Pancreas (tissue), 10 donors: ENCODE data around the gene LPO. TPM values are rescaled to one million over a fixed set of nuclear protein-coding genes. Genes with fewer than 3 reads are reported as not detected.

Experiments
- ATAC-seq, 4 donors: fragments of 200-7000 bp; cut with Tn5 transposase; one replicate each; pipeline versions ENCODE4 v1.8.0 to v1.9.1; 2020; ENCODE audit warnings: mild to moderate bottlenecking in 4 of 4, moderate library complexity in 4 of 4
- DNase-seq, 6 donors: peaks; one replicate each; pipeline ENCODE4 v3.0.0-alpha.2; 2020
- FAIRE-seq: peaks from 2 replicates; lab custom pipeline; 2012; peaks lifted over from hg19 to GRCh38; lab: Jason Lieb, UNC
- H3K27ac ChIP-seq, 4 donors: fragments of 200-600 bp; sonication (generic); 1 replicate in 3 of 4; 2 replicates in 1 of 4; pipeline versions ENCODE4 v1.5.0 to v1.8.0; 2020
- H3K27me3 ChIP-seq, 4 donors: fragments of 200-600 bp; one replicate each; pipeline ENCODE4 v1.8.0; 2021
- H3K36me3 ChIP-seq, 3 donors: fragments of 200-600 bp; sonication (generic) in 1 of 3; one replicate each; pipeline versions ENCODE4 v1.5.0 to v1.8.0; 2020 to 2021
- H3K4me1 ChIP-seq, 3 donors: fragments of 200-600 bp; one replicate each; pipeline ENCODE4 v1.8.0; 2021
- H3K4me3 ChIP-seq, 4 donors: fragments of 200-600 bp; sonication (generic) in 2 of 4; one replicate each; pipeline versions ENCODE4 v1.5.0 to v1.8.0; 2020 to 2021
- H3K9me3 ChIP-seq, 4 donors: fragments of 200-600 bp; one replicate each; pipeline ENCODE4 v1.8.0; 2021
- WGBS, 2 donors: extraction: QIAGEN DNeasy Blood & Tissue Kit; methylation state at CpG; one replicate each; pipeline ENCODE4 v1.1.7; 2013; 5-methylcytosine and 5-hydroxymethylcytosine counted together
- intact Hi-C, 3 donors: fragments of 100-400 bp; cut with DNase I; formaldehyde crosslinking; loops; one replicate each; pipeline versions ENCODE4 v1.11.1 to v1.14.2; 2022
- polyA plus RNA-seq, 2 donors: library from polyadenylated mRNA; stranded (reverse); fragments of 200-250 nt; gene quantifications; one replicate each; pipeline ENCODE4 v1.2.3, GENCODE V29; 2013
- total RNA-seq, 6 donors: library from RNA; stranded (reverse); fragmentation: NEBNext Ultra II Directional in 4 of 6; extraction: Animal tissue kit (Norgen Biotek cat#: 25700) in 4 of 6; gene quantifications; one replicate each; pipeline versions ENCODE4 v1.2.1 to v1.2.4, GENCODE V29; 2021 to 2023
- TF ChIP-seq, protein P1 (sequence below), 4 donors: fragments of 200-600 bp; sonication (generic) in 3 of 4; IDR thresholded peaks; one replicate each; pipeline versions ENCODE4 v1.5.0 to v1.8.0; 2021; ENCODE audit warnings: antibody characterized with exemption in 4 of 4
- donor health status: healthy with polysubstance abuse.
- donor health status: DM: no; HTN: no; CAD: no; lungs with moderate emphysema.
- donor health status: DM: no; HTN: no; CAD: no.
- donor health status: control.
- donor health status: control.
- donor health status: Bipolar disorder and iron deficiency.
- donor health status: DM: yes; HTN: yes; CAD: no.
- donor health status: DM: no; HTN: no; CAD: no.
- donor health status: DM: no; HTN: no; CAD: no.
- donor health status: DM: yes; HTN: yes; CAD: no.

Gene LPO
- total and polyA plus RNA-seq, 8 donors = 0.08 to 0.23 TPM; not detected in 6

DNA sequence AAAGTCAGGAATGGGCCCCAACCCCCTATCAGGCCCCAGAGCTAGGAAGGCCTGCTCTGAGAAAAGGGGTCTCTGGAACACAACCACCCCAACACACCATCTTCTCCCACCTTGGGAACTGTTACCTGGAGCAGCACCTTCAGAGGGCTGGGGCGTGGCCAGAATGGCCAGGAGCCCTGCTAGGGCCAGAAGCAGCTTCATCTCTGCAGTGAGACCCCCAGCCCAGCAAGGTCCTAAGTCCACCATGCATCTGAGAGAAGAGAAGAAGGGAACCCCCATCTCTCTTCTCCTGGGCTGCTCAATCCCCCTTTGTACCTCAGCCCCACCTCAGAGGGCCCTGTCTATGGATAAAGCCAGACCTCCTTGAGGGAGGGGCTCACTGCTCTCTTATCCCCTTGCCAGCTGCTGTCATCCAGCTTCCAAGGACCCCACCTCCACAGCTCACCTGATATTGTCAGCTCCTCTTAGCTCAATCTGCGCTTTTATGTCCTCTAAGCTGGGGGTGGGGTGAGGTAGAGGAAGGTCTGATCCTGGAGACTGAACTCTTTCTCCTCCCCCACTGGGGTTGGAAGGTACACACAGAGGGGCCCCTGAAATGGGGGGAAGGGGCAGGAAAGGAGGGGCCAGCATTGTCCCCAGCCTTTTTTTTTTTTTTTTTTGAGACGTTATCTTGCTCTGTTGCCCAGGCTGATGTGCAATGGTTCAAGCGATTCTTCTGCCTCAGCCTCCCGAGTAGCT, 42.3 kb downstream of the LPO start, which contains the start of gene MPO:
MPO (minus strand) TSS at position 456 of the 738 bp plus-strand sequence; CDS start at position 279, 177 bp downstream.
- Histone ChIP-seq H3K4me1 (peaks cover 0 to 3% (median 0%) of the 10 kb centered on the region in 3 donors), H3K36me3 (no peaks in the 10 kb centered on the region), H3K27ac (no peak within 1 kb of the TSS), H3K9me3 (no peaks in the 10 kb centered on the region), H3K4me3 (no peak within 1 kb of the TSS), H3K27me3 (peaks cover 0 to 4% (median 0%) of the 10 kb centered on the region in 4 donors)
- no peak for ATAC-seq
- TF ChIP-seq, protein P1, sequence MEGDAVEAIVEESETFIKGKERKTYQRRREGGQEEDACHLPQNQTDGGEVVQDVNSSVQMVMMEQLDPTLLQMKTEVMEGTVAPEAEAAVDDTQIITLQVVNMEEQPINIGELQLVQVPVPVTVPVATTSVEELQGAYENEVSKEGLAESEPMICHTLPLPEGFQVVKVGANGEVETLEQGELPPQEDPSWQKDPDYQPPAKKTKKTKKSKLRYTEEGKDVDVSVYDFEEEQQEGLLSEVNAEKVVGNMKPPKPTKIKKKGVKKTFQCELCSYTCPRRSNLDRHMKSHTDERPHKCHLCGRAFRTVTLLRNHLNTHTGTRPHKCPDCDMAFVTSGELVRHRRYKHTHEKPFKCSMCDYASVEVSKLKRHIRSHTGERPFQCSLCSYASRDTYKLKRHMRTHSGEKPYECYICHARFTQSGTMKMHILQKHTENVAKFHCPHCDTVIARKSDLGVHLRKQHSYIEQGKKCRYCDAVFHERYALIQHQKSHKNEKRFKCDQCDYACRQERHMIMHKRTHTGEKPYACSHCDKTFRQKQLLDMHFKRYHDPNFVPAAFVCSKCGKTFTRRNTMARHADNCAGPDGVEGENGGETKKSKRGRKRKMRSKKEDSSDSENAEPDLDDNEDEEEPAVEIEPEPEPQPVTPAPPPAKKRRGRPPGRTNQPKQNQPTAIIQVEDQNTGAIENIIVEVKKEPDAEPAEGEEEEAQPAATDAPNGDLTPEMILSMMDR (IDR thresholded peaks at IDR 0.05) = no peak
- DNase-seq = peak in 1 of 6 donors; percentile 30
- no peak for FAIRE-seq
- intact Hi-C loops = no loop called here
- 80 to 96% methylated on average over 4 to 5 of the region's 5 CpGs for WGBS, 2 donors

DNA sequence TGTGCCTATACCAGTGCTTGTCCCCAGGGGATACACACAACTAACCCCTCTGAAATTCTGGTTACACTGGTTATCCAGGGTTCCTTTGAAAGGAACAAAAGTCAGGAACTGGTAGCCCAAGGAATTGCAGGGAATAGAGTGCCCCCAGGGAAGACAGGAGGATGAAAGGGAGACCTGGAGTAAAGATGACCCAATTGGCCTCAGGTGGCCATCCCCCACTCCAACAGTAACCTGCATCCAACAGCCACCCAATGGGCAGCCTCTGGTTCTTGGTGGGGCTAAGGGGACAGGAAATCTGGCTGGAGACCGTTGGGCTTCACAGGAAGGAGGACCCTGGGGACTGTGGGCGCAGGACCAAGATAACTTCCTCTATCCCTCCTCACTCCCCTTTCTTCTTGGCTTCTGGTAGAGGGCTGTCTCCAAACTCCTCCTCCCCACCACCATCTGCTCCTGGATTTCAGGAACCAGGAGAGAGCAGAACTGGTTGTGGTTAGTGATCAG, 43.2 kb downstream of the LPO start:
- Histone ChIP-seq H3K4me3 (no peak overlapping the region), H3K36me3 (no peaks in the 10 kb centered on the region), H3K27me3 (peaks cover 0 to 4% (median 0%) of the 10 kb centered on the region in 4 donors), H3K4me1 (peaks cover 0 to 3% (median 0%) of the 10 kb centered on the region in 3 donors), H3K27ac (no peak overlapping the region), H3K9me3 (no peaks in the 10 kb centered on the region)
- TF ChIP-seq, protein P1 (IDR thresholded peaks at IDR 0.05) = no peak
- DNase-seq (no peak), FAIRE-seq (no peak), ATAC-seq (no peak)
- intact Hi-C loops = no loop called here
- WGBS, 2 donors = 32 to 43% methylated on average over 2 of the region's 2 CpGs

DNA sequence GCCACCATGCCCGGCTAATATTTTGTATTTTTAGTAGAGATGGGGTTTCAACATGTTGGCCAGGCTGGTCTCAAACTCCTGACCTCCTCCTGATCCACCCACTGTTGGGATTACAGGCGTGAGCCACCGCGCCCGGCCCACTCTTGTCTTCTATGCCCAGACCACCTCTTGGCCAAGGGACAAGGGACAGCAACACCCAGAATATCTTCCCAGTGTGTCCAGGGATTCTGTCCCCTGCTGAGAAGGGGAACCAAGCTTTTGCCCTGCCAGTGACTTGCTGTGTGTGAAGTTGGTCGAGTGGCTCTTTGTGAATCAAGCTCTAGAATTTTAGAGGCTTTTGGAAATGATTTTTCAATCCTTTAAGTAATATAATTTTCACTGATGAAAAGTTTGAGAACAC, 44.1 kb downstream of the LPO start:
- Histone ChIP-seq H3K9me3 (no peaks in the 10 kb centered on the region), H3K4me3 (no peak overlapping the region), H3K36me3 (no peaks in the 10 kb centered on the region), H3K27ac (no peak overlapping the region), H3K4me1 (peaks cover 0 to 3% (median 0%) of the 10 kb centered on the region in 3 donors), H3K27me3 (peaks cover 0 to 6% (median 2%) of the 10 kb centered on the region in 4 donors)
- DNase-seq (peak in 1 of 6 donors; percentile 33), FAIRE-seq (no peak), ATAC-seq (no peak)
- intact Hi-C loops = no loop called here
- 76 to 81% methylated on average over 6 of the region's 6 CpGs for WGBS, 2 donors
- TF ChIP-seq, protein P1 (IDR thresholded peaks at IDR 0.05) = no peak

DNA sequence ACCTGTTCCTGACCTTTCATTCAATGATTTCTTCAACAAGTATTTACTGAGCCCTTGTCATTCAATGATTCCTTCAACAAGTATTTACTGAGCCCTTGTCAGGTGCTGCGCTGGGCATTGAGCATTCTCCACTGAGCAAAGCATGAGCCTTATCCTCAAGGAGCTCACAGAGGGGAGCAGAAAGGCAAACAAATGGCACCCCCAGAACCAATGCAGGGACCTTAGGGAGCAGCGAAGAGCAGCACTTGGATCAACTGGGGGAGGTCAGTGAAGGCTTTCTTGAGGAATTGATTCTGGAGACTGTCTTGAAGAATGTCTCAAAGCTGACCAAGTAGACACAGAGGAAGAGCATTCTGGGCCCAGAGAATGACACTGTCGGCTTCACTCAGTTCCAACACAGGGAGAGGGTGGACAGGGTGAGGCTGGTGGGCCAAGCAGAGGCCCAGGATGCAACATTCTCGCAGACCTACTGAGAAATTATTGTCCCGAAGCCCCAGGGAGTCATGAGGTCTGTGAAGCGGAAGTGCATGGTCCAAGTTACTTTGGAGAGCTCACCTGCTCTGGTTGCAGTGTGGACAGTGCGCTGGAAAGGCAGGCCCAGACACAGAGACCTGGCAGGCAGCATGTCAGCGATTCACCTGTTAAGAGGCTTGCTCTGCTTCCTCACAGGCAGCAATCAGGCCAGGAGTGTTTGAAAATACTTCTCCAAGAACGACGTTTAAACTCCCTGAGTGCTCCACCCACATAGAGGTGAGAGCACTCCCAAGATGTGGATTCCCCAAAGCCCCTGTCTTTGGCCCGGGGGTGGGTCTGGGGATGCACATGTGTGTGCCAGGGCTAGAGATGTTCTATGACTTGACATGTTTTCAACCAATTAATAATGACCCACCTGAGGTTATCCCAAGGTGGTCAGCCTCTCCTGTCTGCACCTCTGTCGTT, 45.6 kb downstream of the LPO start:
- Histone ChIP-seq H3K4me1 (peaks cover 0 to 3% (median 0%) of the 10 kb centered on the region in 3 donors), H3K36me3 (no peaks in the 10 kb centered on the region), H3K9me3 (no peaks in the 10 kb centered on the region), H3K27me3 (peaks cover 0 to 14% (median 5%) of the 10 kb centered on the region in 4 donors), H3K4me3 (no peak overlapping the region), H3K27ac (no peak overlapping the region)
- WGBS, 2 donors = 63 to 69% methylated on average over 12 of the region's 12 CpGs
- intact Hi-C loops = no loop called here
- DNase-seq (no peak), ATAC-seq (no peak), FAIRE-seq (no peak)
- TF ChIP-seq, protein P1 (IDR thresholded peaks at IDR 0.05) = no peak
